Mucosa of descending colon (tissue), 3 donors: ENCODE data around the gene ETNK1. TPM values are rescaled to one million over a fixed set of nuclear protein-coding genes. Genes with fewer than 3 reads are reported as not detected.
A peak's percentile ranks its signal among the peaks of the same experiment; 100 is the strongest.

Source experiments
- ATAC-seq: fragments of 200-7000 bp; cut with Tn5 transposase; one replicate; pipeline ENCODE4 v1.9.1; 2020; ENCODE audit warnings: mild to moderate bottlenecking, moderate library complexity
- DNase-seq, 3 donors: peaks; one replicate each; pipeline ENCODE4 v3.0.0-alpha.2; 2020
- H3K36me3 ChIP-seq: fragments of 200-600 bp; one replicate; pipeline ENCODE4 v1.8.0; 2021; ENCODE audit warnings: low read depth, mild to moderate bottlenecking
- H3K4me1 ChIP-seq: fragments of 200-600 bp; one replicate; pipeline ENCODE4 v1.8.0; 2021; ENCODE audit warnings: low read depth, mild to moderate bottlenecking
- H3K4me3 ChIP-seq: fragments of 200-600 bp; one replicate; pipeline ENCODE4 v1.8.0; 2021; ENCODE audit warnings: mild to moderate bottlenecking
- H3K9me3 ChIP-seq: fragments of 200-600 bp; one replicate; pipeline ENCODE4 v1.8.0; 2021; ENCODE audit warnings: mild to moderate bottlenecking
- CTCF ChIP-seq: fragments of 200-600 bp; IDR thresholded peaks from one replicate; pipeline ENCODE4 v1.8.0; 2022; ENCODE audit warnings: antibody characterized with exemption, mild to moderate bottlenecking
- intact Hi-C, 2 donors: fragments of 100-400 bp; cut with DNase I in 1 of 2; cut with micrococcal nuclease in 1 of 2; formaldehyde crosslinking; loops; one replicate each; pipeline versions ENCODE4 v1.11.0 to v1.11.1; 2022; cut with DNase I, micrococcal nuclease
- total RNA-seq, 3 donors: library from RNA; stranded (reverse); fragmentation: NEBNext Ultra II Directional in 2 of 3; extraction: Animal tissue kit (Norgen Biotek cat#: 25700) in 2 of 3; gene quantifications; one replicate each; pipeline versions ENCODE4 v1.2.1 to v1.2.4, GENCODE V29; 2021 to 2023
- donor health status: DM: no; HTN: no; CAD: no; lungs with moderate emphysema.
- donor health status: DM: no; HTN: no; CAD: no.
- donor health status: DM: no; HTN: yes; CAD: no.

ETNK1 gene
- total RNA-seq, 3 donors from 2014 or later: 81.3 to 166 (median 115) TPM

GRCh38 chr12:22625762-22626294 lies 857 bp downstream of the ETNK1 start:
- no peak for TF ChIP-seq CTCF
- peak in 1 of 3 donors; percentile 58 for DNase-seq
- intact Hi-C loops: loop anchor here (5.0 to 10.0 kb wide), 2 partner anchors 81 to 84 kb away; partner anchors contain the start of gene C2CD5 (in 2 of the 2)

GRCh38 chr12:22626406-22626805 lies 1.4 kb downstream of the ETNK1 start:
- Histone ChIP-seq H3K36me3 (peaks cover 3% of the 10 kb centered on the region), H3K4me1 (peaks cover 21% of the 10 kb centered on the region), H3K4me3 (peak overlapping the region; percentile 79), H3K9me3 (no peaks in the 10 kb centered on the region)
- no peak for ATAC-seq
- DNase-seq: peak in 1 of 3 donors; percentile 34
- intact Hi-C loops: loop anchor here (5.0 to 10.0 kb wide), 2 partner anchors 82 to 84 kb away; partner anchors contain the start of gene C2CD5 (in 2 of the 2)
- no peak for TF ChIP-seq CTCF

More at GRCh38 chr12:22625762-22626294, 857 bp downstream of the ETNK1 start:
- peak; percentile 53 for ATAC-seq
- peak overlapping the region; percentile 79 for H3K4me3 ChIP-seq
- H3K36me3 ChIP-seq: peaks cover 3% of the 10 kb centered on the region
- no peaks in the 10 kb centered on the region for H3K9me3 ChIP-seq
- H3K4me1 ChIP-seq: peaks cover 21% of the 10 kb centered on the region

GRCh38 chr12:22627371-22627770 lies 2.4 kb downstream of the ETNK1 start:
- intact Hi-C loops: loop anchor here (5.0 to 10.0 kb wide), 2 partner anchors 83 to 85 kb away; partner anchors contain the start of gene C2CD5 (in 2 of the 2)
- peaks cover 21% of the 10 kb centered on the region for H3K4me1 ChIP-seq
- ATAC-seq (no peak), DNase-seq (no peak)
- H3K36me3 ChIP-seq: peaks cover 3% of the 10 kb centered on the region
- no peaks in the 10 kb centered on the region for H3K9me3 ChIP-seq
- no peak for TF ChIP-seq CTCF
- H3K4me3 ChIP-seq: no peak overlapping the region

GRCh38 chr12:22628228-22628627 lies 3.3 kb downstream of the ETNK1 start:
- H3K9me3 ChIP-seq: no peaks in the 10 kb centered on the region
- peaks cover 3% of the 10 kb centered on the region for H3K36me3 ChIP-seq
- no peak for DNase-seq
- ATAC-seq: no peak
- H3K4me3 ChIP-seq: no peak overlapping the region
- peaks cover 21% of the 10 kb centered on the region for H3K4me1 ChIP-seq
- intact Hi-C loops: loop anchor here (5.0 to 10.0 kb wide), 2 partner anchors 83 to 86 kb away; partner anchors contain the start of gene C2CD5 (in 2 of the 2)
- TF ChIP-seq CTCF: no peak

- H3K4me1 ChIP-seq: peaks cover 22% of the 10 kb centered on the region
- DNase-seq (no peak), ATAC-seq (no peak)
Observed at GRCh38 chr12:22631863-22632463, 7.0 kb downstream of the ETNK1 start.

More at GRCh38 chr12:22631863-22632463, 7.0 kb downstream of the ETNK1 start:
- intact Hi-C loops: loop anchor here in 1 of 2 donors (5.0 kb wide), 1 partner anchor 105 kb away; no protein-coding TSS in a partner anchor
- Histone ChIP-seq H3K4me3 (no peak overlapping the region), H3K36me3 (no peaks in the 10 kb centered on the region), H3K9me3 (no peaks in the 10 kb centered on the region)
- TF ChIP-seq CTCF: no peak
